OCI-LY3 (cell line): ENCODE results near the gene PLXNA3.

Experiments used
- H2AFZ ChIP-seq: fragments of 200-600, 300-600 bp; shearing (Covaris generic); 2 replicates; pipeline ENCODE4 v1.6.0; 2014; ENCODE audit warnings: antibody characterized with exemption, low read depth, low read length
- H3K27ac ChIP-seq: fragments of 200-600, 300-600 bp; sonication (generic); 2 replicates; pipeline ENCODE4 v1.5.1; 2014; ENCODE audit warnings: mild to moderate bottlenecking, low read length, moderate library complexity, mixed read lengths
- H3K27me3 ChIP-seq: fragments of 200-600, 300-600 bp; sonication (generic); 2 replicates; pipeline ENCODE4 v1.6.1; 2014; ENCODE audit warnings: low read depth, low read length, mixed read lengths
- H3K36me3 ChIP-seq: fragments of 200-600, 300-600 bp; sonication (generic); replicated peaks from 2 replicates; pipeline ENCODE3; 2014; ENCODE audit warnings: low read depth, low read length, mixed read lengths
- H3K4me1 ChIP-seq: fragments of 300-600, 200-600 bp; sonication (generic); 2 replicates; pipeline ENCODE4 v1.6.1; 2014; ENCODE audit warnings: low read length, mixed read lengths
- H3K4me2 ChIP-seq: fragments of 200-600, 300-600 bp; sonication (generic); 2 replicates; pipeline ENCODE4 v1.6.1; 2014; ENCODE audit warnings: low read length, mixed read lengths
- H3K4me3 ChIP-seq: fragments of 300-600, 200-600 bp; sonication (generic); 2 replicates; pipeline ENCODE4 v1.5.1; 2014; ENCODE audit warnings: antibody characterized with exemption, mild to moderate bottlenecking, low read length, moderate library complexity
- H3K79me2 ChIP-seq: fragments of 300-600, 200-600 bp; shearing (Covaris generic); 2 replicates; pipeline ENCODE4 v1.6.1; 2014; ENCODE audit warnings: mild to moderate bottlenecking, low read length, mixed read lengths
- H3K9ac ChIP-seq: fragments of 300-600, 200-600 bp; shearing (Covaris generic); 2 replicates; pipeline ENCODE4 v1.6.0; 2014; ENCODE audit warnings: mild to moderate bottlenecking, low read length, moderate library complexity
- H3K9me3 ChIP-seq: fragments of 200-600, 300-600 bp; shearing (Covaris generic); 2 replicates; pipeline ENCODE4 v1.6.1; 2014; ENCODE audit warnings: low read length, mixed read lengths; ENCODE audit not compliant: insufficient read depth
- H4K20me1 ChIP-seq: fragments of 200-600, 300-600 bp; sonication (generic); 2 replicates; pipeline ENCODE4 v1.6.1; 2016; ENCODE audit warnings: low read length, mixed read lengths; ENCODE audit not compliant: insufficient read depth
- CTCF ChIP-seq: fragments of 200-600, 300-600 bp; sonication (generic); IDR thresholded peaks from 2 replicates; pipeline ENCODE4 v1.5.1; 2014; ENCODE audit warnings: antibody characterized with exemption, low read length, low read depth
- EZH2phosphoT487 ChIP-seq: fragments of 200-600 bp; shearing (Covaris generic); IDR thresholded peaks from 2 replicates; pipeline ENCODE4 v1.6.1; 2018; ENCODE audit warnings: antibody characterized with exemption, mixed run types, low read depth

PLXNA3 gene

GRCh38 chrX:154468217-154468616 is 10.1 kb downstream of the PLXNA3 start:
- H2AFZ ChIP-seq, result no peak overlapping the region
- TF ChIP-seq CTCF (no peak), EZH2phosphoT487 (no peak)
- no peaks in the 10 kb centered on the region for H3K9me3 ChIP-seq
- H3K79me2 ChIP-seq, result no peaks in the 10 kb centered on the region
- no peaks in the 10 kb centered on the region for H4K20me1 ChIP-seq
- H3K27ac ChIP-seq, result no peak overlapping the region
- H3K27me3 ChIP-seq, result no peaks in the 10 kb centered on the region
- H3K4me1 ChIP-seq, result no peaks in the 10 kb centered on the region
- no peak overlapping the region for H3K4me2 ChIP-seq
- no peaks in the 10 kb centered on the region for H3K36me3 ChIP-seq
- no peak overlapping the region for H3K9ac ChIP-seq
- no peak overlapping the region for H3K4me3 ChIP-seq

GRCh38 chrX:154469114-154469513 is 11.0 kb downstream of the PLXNA3 start:
- Histone ChIP-seq H4K20me1 (no peaks in the 10 kb centered on the region), H3K36me3 (no peaks in the 10 kb centered on the region), H3K9ac (no peak overlapping the region), H3K27me3 (no peaks in the 10 kb centered on the region), H3K9me3 (no peaks in the 10 kb centered on the region), H3K4me2 (no peak overlapping the region), H3K4me1 (no peaks in the 10 kb centered on the region), H3K27ac (no peak overlapping the region), H3K4me3 (no peak overlapping the region), H2AFZ (no peak overlapping the region), H3K79me2 (no peaks in the 10 kb centered on the region)
- TF ChIP-seq CTCF (no peak), EZH2phosphoT487 (no peak)

DNA sequence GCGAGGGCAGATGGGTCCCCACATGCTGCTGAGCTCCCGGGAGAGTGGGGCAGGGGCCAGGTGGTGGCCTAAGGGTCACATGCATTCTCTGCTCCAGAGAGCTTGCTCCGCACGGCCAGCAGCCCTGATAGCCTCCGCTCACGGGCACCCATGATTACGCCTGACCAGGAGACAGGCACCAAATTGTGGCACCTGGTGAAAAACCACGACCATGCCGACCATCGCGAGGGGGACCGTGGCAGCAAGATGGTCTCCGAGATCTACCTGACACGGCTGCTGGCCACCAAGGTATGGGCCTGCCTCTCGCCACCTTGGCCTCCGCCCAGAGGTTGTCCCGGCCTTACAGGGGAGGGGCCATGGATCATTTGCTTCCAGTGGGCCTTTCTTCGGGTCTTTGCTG is 11.8 kb downstream of the PLXNA3 start:
- no peak overlapping the region for H3K4me3 ChIP-seq
- H3K4me1 ChIP-seq, result no peaks in the 10 kb centered on the region
- no peaks in the 10 kb centered on the region for H3K9me3 ChIP-seq
- H3K36me3 ChIP-seq, result no peaks in the 10 kb centered on the region
- H3K4me2 ChIP-seq, result no peak overlapping the region
- H3K27me3 ChIP-seq, result no peaks in the 10 kb centered on the region
- H3K9ac ChIP-seq, result no peak overlapping the region
- no peaks in the 10 kb centered on the region for H4K20me1 ChIP-seq
- TF ChIP-seq CTCF (no peak), EZH2phosphoT487 (no peak)
- H3K79me2 ChIP-seq, result no peaks in the 10 kb centered on the region
- H2AFZ ChIP-seq, result no peak overlapping the region
- no peak overlapping the region for H3K27ac ChIP-seq

- Histone ChIP-seq H3K79me2 (no peaks in the 10 kb centered on the region), H2AFZ (no peak overlapping the region), H3K27ac (no peak overlapping the region), H3K9ac (no peak overlapping the region), H3K36me3 (no peaks in the 10 kb centered on the region), H3K4me2 (no peak overlapping the region), H3K9me3 (no peaks in the 10 kb centered on the region), H3K4me1 (peaks cover under 1% of the 10 kb centered on the region; the same call in 1 of the 2 replicates), H3K4me3 (no peak overlapping the region), H3K27me3 (no peaks in the 10 kb centered on the region), H4K20me1 (no peaks in the 10 kb centered on the region)
- TF ChIP-seq EZH2phosphoT487 (no peak), CTCF (no peak)
These were observed 12.4 kb downstream of the PLXNA3 start for GRCh38 chrX:154470434-154470833.
